ENCODE results near the gene CPNE7. TPM values are rescaled to one million over a fixed set of nuclear protein-coding genes. Genes with fewer than 3 reads are reported as not detected.

Gene CPNE7
- total RNA-seq, 2 experiments from 2014 or later = 5.1 to 5.7 TPM

DNA sequence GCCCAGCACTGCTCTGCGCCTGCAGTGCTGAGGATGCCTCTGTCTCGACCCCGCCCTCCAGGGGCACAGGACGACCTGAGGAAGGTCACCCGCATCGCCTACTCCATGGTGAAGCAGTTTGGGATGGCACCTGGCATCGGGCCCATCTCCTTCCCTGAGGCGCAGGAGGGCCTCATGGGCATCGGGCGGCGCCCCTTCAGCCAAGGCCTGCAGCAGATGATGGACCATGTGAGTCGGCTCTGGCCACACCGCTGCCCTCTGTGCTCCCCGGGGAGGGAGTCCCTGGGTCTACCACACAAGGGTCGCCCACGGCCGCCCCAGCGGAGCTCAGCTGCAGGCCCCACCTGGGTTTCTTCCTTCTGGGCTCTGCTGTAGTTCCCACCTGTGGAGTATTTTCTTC lies 21.8 kb upstream of the CPNE7 start:
- Mint-ChIP-seq H3K36me3 (ENCODE audit: low read depth) (peaks cover 29% of the 10 kb centered on the region), H3K27me3 (no peaks in the 10 kb centered on the region), H3K9me3 (no peaks in the 10 kb centered on the region), H3K4me3 (no peak overlapping the region), H3K4me1 (peaks cover 21% of the 10 kb centered on the region), H3K27ac (no peak overlapping the region)
- no peak for DNase-seq
- CTCF ChIA-PET = no interaction called here
- POLR2A ChIA-PET = no interaction called here

DNA sequence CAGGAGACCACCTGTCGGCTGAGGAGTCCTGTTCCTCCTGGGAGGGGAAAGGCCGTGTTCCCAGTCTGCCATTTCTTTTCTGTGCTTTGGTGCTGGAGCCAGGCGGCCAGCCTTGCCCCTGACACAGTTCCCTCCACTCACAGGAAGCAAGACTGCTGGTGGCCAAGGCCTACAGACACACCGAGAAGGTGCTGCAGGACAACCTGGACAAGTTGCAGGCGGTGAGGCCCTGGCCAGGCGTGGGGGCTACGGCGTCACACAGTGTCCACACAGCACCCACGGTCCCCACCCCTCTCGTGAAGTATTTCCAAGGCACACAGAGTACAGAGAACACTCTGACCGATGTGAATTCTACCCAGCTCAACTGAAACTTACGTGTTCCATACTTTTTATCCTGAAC lies 21.2 kb upstream of the CPNE7 start:
- Mint-ChIP-seq H3K9me3 (no peaks in the 10 kb centered on the region), H3K27ac (no peak overlapping the region), H3K4me1 (peaks cover 16% of the 10 kb centered on the region), H3K27me3 (no peaks in the 10 kb centered on the region), H3K4me3 (no peak overlapping the region), H3K36me3 (ENCODE audit: low read depth) (peaks cover 23% of the 10 kb centered on the region)
- ChIA-PET POLR2A (no interaction called here), CTCF (interaction anchor here (0.6 to 1.1 kb wide), 6 partner anchors 8 to 308 kb away, joined by 3 read pairs; no protein-coding TSS in a partner anchor)
- no peak for DNase-seq

DNA sequence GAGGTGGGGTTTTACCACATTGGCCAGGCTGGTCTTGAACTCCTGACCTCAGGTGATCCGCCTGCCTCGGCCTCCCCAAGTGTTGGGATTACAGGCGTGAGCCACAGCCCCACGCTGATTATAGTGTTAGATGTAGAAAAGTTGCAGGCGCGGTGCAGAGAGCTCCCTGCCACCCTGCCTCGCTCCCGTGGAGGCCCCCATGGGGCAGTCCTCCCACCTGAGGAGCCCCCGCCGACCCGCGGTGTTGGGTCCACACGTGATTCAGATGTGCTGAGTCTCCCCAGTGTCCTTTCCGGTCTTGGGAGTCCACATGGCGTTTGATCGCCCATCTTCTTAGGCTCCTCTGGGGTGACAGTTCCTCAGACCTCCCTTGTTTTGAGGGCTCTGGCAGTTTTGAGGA lies 20.3 kb upstream of the CPNE7 start:
- H3K27me3 Mint-ChIP-seq = no peaks in the 10 kb centered on the region
- no peak overlapping the region for H3K27ac Mint-ChIP-seq
- H3K4me3 Mint-ChIP-seq = no peak overlapping the region
- POLR2A ChIA-PET = interaction anchor here (0.6 kb wide), 1 partner anchor 1604 kb away, joined by 3 read pairs; the partner anchor contains the start of gene BANP
- no peaks in the 10 kb centered on the region for H3K9me3 Mint-ChIP-seq
- DNase-seq = no peak
- H3K4me1 Mint-ChIP-seq = peaks cover 15% of the 10 kb centered on the region
- H3K36me3 Mint-ChIP-seq (ENCODE audit: low read depth) = peaks cover 20% of the 10 kb centered on the region
- CTCF ChIA-PET = interaction anchor here (1.1 kb wide), 1 partner anchor 9 kb away, joined by 3 read pairs; no protein-coding TSS in a partner anchor

DNA sequence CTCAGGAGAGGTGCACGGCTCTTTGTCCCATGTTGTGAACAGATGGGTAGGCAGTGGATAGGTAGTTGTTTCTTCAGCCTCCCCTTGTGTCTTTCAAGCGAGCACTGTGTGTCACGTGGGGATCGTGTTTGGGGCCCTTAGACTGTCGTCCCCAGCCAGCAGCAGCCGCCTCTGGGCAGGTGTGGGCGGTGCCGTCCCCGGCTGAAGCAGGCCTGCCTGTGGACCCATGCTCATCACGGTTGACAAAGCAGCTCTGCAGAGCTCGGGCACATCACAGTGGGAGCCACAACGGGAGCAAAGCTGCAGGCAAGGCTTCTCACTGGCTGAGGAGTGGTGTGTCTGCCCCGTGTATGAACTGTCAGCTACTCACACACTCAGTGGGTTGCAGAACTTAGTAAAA lies 19.8 kb upstream of the CPNE7 start:
- Mint-ChIP-seq H3K9me3 (no peaks in the 10 kb centered on the region), H3K27me3 (no peaks in the 10 kb centered on the region), H3K27ac (no peak overlapping the region), H3K4me3 (no peak overlapping the region), H3K4me1 (peaks cover 15% of the 10 kb centered on the region), H3K36me3 (ENCODE audit: low read depth) (peaks cover 21% of the 10 kb centered on the region)
- no peak for DNase-seq
- ChIA-PET CTCF (no interaction called here), POLR2A (no interaction called here)

DNA sequence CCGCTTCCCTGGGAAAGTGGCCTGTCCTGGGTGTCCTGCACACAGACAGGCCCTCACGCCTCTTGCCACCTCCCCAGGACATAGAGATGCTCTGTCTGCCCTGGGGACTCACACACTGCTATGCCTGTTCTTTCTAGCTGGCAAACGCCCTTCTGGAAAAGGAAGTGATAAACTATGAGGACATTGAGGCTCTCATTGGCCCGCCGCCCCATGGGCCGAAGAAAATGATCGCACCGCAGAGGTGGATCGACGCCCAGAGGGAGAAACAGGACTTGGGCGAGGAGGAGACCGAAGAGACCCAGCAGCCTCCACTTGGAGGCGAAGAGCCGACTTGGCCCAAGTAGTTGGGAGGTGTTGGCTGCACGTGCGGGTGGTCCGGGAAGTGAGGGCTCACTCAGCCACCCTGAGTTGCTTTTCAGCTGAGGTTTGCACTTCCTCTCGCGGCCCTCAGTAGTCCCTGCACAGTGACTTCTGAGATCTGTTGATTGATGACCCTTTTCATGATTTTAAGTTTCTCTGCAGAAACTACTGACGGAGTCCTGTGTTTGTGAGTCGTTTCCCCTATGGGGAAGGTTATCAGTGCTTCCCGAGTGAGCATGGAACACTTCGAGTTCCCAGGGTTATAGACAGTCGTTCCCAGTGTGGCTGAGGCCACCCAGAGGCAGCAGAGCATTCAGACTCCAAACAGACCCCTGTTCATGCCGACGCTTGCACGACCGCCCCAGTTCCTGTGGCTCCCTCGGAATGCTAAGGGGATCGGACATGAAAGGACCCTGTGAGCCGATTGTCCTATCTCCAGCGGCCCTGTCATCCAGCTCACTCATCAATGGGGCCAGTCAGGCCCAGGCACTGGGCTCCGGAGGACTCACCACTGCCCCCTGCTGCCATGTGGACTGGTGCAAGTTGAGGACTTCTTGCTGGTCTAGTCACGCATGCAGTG lies 18.5 kb upstream of the CPNE7 start:
- no peaks in the 10 kb centered on the region for H3K27me3 Mint-ChIP-seq
- H3K27ac Mint-ChIP-seq = peak overlapping the region; percentile 75
- H3K36me3 Mint-ChIP-seq (ENCODE audit: low read depth) = peaks cover 24% of the 10 kb centered on the region
- H3K4me1 Mint-ChIP-seq = peaks cover 20% of the 10 kb centered on the region
- peak overlapping the region; percentile 56 for H3K4me3 Mint-ChIP-seq
- H3K9me3 Mint-ChIP-seq = no peaks in the 10 kb centered on the region
- ChIA-PET POLR2A (no interaction called here), CTCF (interaction anchor here (0.5 to 2.3 kb wide), 13 partner anchors 11 to 880 kb away, joined by 3 to 6 read pairs (median 3); no protein-coding TSS in a partner anchor)
- peak; percentile 88 for DNase-seq

DNA sequence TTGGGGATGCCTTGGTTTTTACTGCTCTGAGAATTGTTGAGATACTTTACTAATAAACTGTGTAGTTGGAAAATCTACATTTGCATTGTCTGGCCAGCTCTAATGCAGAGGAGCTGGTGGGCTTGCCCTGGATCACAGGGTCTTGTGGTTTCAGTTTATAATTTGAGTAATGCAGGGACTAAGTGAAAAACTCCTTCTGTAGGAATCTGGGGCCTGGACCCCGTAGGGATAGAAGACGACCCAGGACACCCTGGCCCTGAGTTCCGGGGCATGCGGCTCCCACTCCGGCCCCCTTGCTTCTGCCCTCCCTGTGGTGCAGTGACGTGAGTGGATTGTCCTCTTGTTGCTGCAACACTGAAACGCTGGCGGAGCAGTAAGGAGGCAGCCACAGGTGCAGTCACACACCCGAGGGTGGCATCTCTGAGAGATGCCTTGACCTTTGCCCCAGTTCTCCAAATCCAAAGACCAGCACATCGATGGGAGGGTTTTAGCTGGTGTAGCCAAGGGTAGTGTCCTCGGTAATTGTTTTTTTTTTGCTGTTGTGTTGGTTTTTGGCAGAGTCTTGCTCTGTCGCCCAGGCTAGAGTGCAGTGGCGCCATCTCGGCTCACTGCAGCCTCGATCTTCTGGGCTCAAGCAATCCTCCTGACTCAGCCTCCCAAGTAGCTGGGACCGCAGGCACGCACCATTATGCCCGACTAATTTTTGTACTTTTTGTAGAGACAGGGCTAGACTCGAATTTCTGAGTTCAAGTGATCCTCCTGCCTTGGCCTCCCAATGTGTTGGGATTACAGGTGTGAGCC lies 17.7 kb upstream of the CPNE7 start:
- H3K4me1 Mint-ChIP-seq = peaks cover 28% of the 10 kb centered on the region
- no peak for DNase-seq
- peak overlapping the region; percentile 75 for H3K27ac Mint-ChIP-seq
- no peaks in the 10 kb centered on the region for H3K27me3 Mint-ChIP-seq
- CTCF ChIA-PET = interaction anchor here (0.6 to 2.3 kb wide), 8 partner anchors 12 to 881 kb away, joined by 3 to 6 read pairs (median 4); no protein-coding TSS in a partner anchor
- H3K9me3 Mint-ChIP-seq = no peaks in the 10 kb centered on the region
- H3K4me3 Mint-ChIP-seq = peak overlapping the region; percentile 56
- H3K36me3 Mint-ChIP-seq (ENCODE audit: low read depth) = peaks cover 30% of the 10 kb centered on the region
- POLR2A ChIA-PET = no interaction called here

DNA sequence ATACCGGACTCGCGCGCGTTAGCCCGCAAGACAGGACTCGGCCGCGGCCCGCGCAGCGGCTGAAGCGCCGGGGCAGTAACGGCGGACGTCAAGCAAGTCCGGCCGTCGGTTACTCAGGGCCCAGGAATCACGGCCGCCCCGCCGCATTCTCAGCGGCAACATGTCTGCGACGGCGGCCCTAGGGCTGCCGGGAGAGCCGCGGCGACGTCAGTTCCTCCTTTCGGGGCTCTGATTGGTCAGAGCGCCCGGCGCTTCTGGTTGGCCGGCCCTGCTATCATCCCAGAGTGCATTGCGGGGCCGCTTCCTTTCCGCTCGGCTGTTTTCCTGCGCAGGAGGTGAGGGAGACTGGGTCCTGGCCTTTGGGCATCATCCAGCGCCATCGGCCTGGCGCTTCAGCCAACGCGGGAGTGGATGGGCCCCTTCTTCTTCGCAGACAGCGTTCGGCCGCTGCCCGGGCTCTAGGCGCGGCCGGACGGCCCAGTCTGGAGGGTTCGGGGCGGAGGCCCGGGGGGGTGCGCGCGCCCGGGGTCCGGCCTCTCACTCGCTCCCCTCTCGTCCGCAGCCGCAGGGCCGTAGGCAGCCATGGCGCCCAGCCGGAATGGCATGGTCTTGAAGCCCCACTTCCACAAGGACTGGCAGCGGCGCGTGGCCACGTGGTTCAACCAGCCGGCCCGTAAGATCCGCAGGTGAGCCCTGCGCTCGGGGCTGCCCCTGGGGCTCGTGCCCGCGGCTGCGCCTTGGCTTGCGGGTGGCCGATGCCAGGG lies 15.0 kb upstream of the CPNE7 start, which contains the start of gene RPL13:
TSS of gene RPL13 (plus strand) at position 305 of the 764 bp plus-strand sequence. CDS start at position 583, 278 bp downstream.
- H3K36me3 Mint-ChIP-seq (ENCODE audit: low read depth) = peaks cover 44% of the 10 kb centered on the region
- peak within 1 kb of the TSS; percentile 96 for H3K4me3 Mint-ChIP-seq
- DNase-seq = peak; percentile 96
- ChIA-PET CTCF (no interaction called here), POLR2A (no interaction called here)
- H3K27ac Mint-ChIP-seq = peak within 1 kb of the TSS; percentile 100
- H3K27me3 Mint-ChIP-seq = no peaks in the 10 kb centered on the region
- H3K4me1 Mint-ChIP-seq = peaks cover 54% of the 10 kb centered on the region
- no peaks in the 10 kb centered on the region for H3K9me3 Mint-ChIP-seq

DNA sequence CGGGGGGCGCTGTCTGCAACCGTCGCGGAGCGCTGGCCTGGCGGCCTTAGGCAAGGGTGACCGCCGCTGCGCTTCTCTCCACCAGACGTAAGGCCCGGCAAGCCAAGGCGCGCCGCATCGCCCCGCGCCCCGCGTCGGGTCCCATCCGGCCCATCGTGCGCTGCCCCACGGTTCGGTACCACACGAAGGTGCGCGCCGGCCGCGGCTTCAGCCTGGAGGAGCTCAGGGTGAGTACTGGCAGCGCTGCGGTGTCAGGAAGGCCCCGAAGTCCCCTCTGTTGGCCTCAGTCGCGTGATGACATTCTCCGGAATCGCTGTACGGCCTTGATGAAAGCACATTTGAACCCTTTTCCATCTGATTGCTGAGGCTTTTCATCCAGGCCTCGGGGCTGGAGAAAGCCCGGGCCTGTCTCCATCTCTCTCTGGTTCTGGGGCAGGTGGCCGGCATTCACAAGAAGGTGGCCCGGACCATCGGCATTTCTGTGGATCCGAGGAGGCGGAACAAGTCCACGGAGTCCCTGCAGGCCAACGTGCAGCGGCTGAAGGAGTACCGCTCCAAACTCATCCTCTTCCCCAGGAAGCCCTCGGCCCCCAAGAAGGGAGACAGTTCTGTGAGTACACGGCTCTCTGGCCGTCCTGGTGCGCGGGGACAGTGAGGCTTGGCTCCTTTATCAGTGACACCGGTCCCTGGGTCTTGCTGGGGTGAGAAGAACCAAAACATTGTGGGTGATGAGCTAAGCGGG lies 14.2 kb upstream of the CPNE7 start:
- no peak for DNase-seq
- POLR2A ChIA-PET = no interaction called here
- no peaks in the 10 kb centered on the region for H3K27me3 Mint-ChIP-seq
- no peaks in the 10 kb centered on the region for H3K9me3 Mint-ChIP-seq
- CTCF ChIA-PET = interaction anchor here (1.2 kb wide), 1 partner anchor 780 kb away, joined by 3 read pairs; no protein-coding TSS in a partner anchor
- H3K36me3 Mint-ChIP-seq (ENCODE audit: low read depth) = peaks cover 40% of the 10 kb centered on the region
- peak overlapping the region; percentile 100 for H3K27ac Mint-ChIP-seq
- H3K4me3 Mint-ChIP-seq = peak overlapping the region; percentile 96
- peaks cover 62% of the 10 kb centered on the region for H3K4me1 Mint-ChIP-seq

DNA sequence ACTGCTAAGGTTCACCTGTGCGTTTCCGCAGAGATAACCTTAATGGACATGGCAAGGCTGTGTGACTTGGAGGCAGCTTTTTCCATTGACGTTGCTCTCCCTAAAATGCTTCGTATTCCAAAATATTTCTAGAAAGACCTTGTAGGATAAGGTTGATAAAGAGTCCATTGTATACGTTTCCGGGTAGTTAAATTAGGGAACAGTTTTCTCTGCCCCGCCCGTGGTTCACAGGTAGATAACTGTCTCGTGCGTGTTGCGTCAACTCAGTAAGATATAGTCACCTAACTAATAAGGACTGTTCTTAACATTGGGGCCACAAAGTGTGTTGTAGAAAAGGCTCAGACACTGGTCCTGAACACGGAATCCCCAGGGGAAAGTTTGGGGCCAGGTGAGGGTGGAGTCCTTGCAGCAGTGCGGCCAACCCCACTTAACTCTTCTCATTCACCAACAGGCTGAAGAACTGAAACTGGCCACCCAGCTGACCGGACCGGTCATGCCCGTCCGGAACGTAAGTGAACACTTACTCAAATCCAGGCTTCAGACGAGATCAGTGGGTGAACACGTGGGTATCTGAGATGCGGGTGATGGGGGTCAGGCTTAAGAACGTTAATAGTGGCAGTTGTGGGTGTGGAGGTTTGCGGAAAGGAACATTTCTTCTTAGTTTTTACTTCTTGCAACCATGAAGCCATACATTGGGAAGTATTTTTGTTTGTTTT lies 13.5 kb upstream of the CPNE7 start:
- ChIA-PET CTCF (interaction anchor here (0.6 to 1.2 kb wide), 2 partner anchors 252 to 781 kb away, joined by 3 to 5 read pairs; no protein-coding TSS in a partner anchor), POLR2A (no interaction called here)
- Mint-ChIP-seq H3K4me1 (peaks cover 63% of the 10 kb centered on the region), H3K9me3 (no peaks in the 10 kb centered on the region), H3K36me3 (ENCODE audit: low read depth) (peaks cover 40% of the 10 kb centered on the region), H3K4me3 (peak overlapping the region; percentile 96), H3K27ac (peak overlapping the region; percentile 100), H3K27me3 (no peaks in the 10 kb centered on the region)
- no peak for DNase-seq

DNA sequence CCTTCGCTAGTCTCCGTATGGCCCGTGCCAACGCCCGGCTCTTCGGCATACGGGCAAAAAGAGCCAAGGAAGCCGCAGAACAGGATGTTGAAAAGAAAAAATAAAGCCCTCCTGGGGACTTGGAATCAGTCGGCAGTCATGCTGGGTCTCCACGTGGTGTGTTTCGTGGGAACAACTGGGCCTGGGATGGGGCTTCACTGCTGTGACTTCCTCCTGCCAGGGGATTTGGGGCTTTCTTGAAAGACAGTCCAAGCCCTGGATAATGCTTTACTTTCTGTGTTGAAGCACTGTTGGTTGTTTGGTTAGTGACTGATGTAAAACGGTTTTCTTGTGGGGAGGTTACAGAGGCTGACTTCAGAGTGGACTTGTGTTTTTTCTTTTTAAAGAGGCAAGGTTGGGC lies 12.6 kb upstream of the CPNE7 start:
- Mint-ChIP-seq H3K27ac (peak overlapping the region; percentile 71), H3K4me3 (peak overlapping the region; percentile 96), H3K9me3 (no peaks in the 10 kb centered on the region), H3K4me1 (peaks cover 54% of the 10 kb centered on the region), H3K27me3 (no peaks in the 10 kb centered on the region), H3K36me3 (ENCODE audit: low read depth) (peaks cover 37% of the 10 kb centered on the region)
- POLR2A ChIA-PET = no interaction called here
- no peak for DNase-seq
- CTCF ChIA-PET = interaction anchor here (1.0 to 1.6 kb wide), 2 partner anchors 13 to 138 kb away, joined by 3 to 6 read pairs; partner anchors contain the start of gene CPNE7

DNA sequence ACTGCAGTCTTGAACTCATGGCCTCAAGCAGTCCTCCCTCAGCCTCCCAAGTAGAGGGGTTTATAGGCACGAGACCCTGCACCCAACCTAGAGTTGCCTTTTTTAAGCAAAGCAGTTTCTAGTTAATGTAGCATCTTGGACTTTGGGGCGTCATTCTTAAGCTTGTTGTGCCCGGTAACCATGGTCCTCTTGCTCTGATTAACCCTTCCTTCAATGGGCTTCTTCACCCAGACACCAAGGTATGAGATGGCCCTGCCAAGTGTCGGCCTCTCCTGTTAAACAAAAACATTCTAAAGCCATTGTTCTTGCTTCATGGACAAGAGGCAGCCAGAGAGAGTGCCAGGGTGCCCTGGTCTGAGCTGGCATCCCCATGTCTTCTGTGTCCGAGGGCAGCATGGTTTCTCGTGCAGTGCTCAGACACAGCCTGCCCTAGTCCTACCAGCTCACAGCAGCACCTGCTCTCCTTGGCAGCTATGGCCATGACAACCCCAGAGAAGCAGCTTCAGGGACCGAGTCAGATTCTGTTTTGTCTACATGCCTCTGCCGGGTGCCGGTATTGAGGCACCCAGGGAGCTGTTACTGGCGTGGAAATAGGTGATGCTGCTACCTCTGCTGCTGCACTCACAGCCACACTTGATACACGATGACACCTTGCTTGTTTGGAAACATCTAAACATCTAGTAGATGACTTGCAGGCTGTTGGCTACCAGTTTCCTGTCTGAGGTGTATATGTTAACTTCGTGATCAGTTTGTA lies 11.7 kb upstream of the CPNE7 start:
- Mint-ChIP-seq H3K27me3 (no peaks in the 10 kb centered on the region), H3K9me3 (no peaks in the 10 kb centered on the region), H3K36me3 (ENCODE audit: low read depth) (peaks cover 37% of the 10 kb centered on the region), H3K27ac (peak overlapping the region; percentile 25), H3K4me1 (peaks cover 54% of the 10 kb centered on the region), H3K4me3 (no peak overlapping the region)
- ChIA-PET CTCF (interaction anchor here (1.0 to 1.6 kb wide), 2 partner anchors 12 to 137 kb away, joined by 3 to 6 read pairs; partner anchors contain the start of gene CPNE7), POLR2A (no interaction called here)
- DNase-seq = no peak

Data from activated CD4-positive, alpha-beta T cell treated with anti-CD3 and anti-CD28 coated beads, Interleukin-2, amount 10 ng/mL, durations not matched to agents 7 days and 5 days (primary cell).